ENCODE data around the gene CHCHD1.

CHCHD1 gene

GRCh38 chr10:73771722-73772280, 10.0 kb upstream of the CHCHD1 start:
- H3K9me3 ChIP-seq (ENCODE audit: control insufficient read depth, low read length) = no peaks in the 10 kb centered on the region
- H3K4me1 ChIP-seq (ENCODE audit: control insufficient read depth, insufficient read depth, low read length) = peaks cover 39% of the 10 kb centered on the region
- peak; percentile 91 for DNase-seq (ENCODE audit: low read depth)
- peak overlapping the region; percentile 83 for H3K4me3 ChIP-seq (ENCODE audit: low read length)
- peaks cover 49% of the 10 kb centered on the region for H3K36me3 ChIP-seq (ENCODE audit: control insufficient read depth, insufficient read depth, low read length, severe bottlenecking)
- peak overlapping the region; percentile 91 for H3K9ac ChIP-seq (ENCODE audit: low read length)
- no peaks in the 10 kb centered on the region for H3K27me3 ChIP-seq (replicated peaks; ENCODE audit: control insufficient read depth, insufficient read depth, low read length)

- Histone ChIP-seq H3K9me3 (ENCODE audit: control insufficient read depth, low read length) (no peaks in the 10 kb centered on the region), H3K4me1 (ENCODE audit: control insufficient read depth, insufficient read depth, low read length) (peaks cover 39% of the 10 kb centered on the region), H3K27me3 (replicated peaks; ENCODE audit: control insufficient read depth, insufficient read depth, low read length) (no peaks in the 10 kb centered on the region), H3K9ac (ENCODE audit: low read length) (peak overlapping the region; percentile 91), H3K36me3 (ENCODE audit: control insufficient read depth, insufficient read depth, low read length, severe bottlenecking) (peaks cover 45% of the 10 kb centered on the region), H3K4me3 (ENCODE audit: low read length) (peak overlapping the region; percentile 83)
- peak; percentile 88 for DNase-seq (ENCODE audit: low read depth)
Measured at GRCh38 chr10:73772281-73773151, 9.3 kb upstream of the CHCHD1 start.

GRCh38 chr10:73773152-73773879, 8.5 kb upstream of the CHCHD1 start:
- Histone ChIP-seq H3K27me3 (replicated peaks; ENCODE audit: control insufficient read depth, insufficient read depth, low read length) (no peaks in the 10 kb centered on the region), H3K4me1 (ENCODE audit: control insufficient read depth, insufficient read depth, low read length) (peaks cover 43% of the 10 kb centered on the region), H3K36me3 (ENCODE audit: control insufficient read depth, insufficient read depth, low read length, severe bottlenecking) (peaks cover 38% of the 10 kb centered on the region), H3K9me3 (ENCODE audit: control insufficient read depth, low read length) (no peaks in the 10 kb centered on the region), H3K4me3 (ENCODE audit: low read length) (peak overlapping the region; percentile 83), H3K9ac (ENCODE audit: low read length) (peak overlapping the region; percentile 91)
- DNase-seq (ENCODE audit: low read depth) = peak; percentile 48

DNA sequence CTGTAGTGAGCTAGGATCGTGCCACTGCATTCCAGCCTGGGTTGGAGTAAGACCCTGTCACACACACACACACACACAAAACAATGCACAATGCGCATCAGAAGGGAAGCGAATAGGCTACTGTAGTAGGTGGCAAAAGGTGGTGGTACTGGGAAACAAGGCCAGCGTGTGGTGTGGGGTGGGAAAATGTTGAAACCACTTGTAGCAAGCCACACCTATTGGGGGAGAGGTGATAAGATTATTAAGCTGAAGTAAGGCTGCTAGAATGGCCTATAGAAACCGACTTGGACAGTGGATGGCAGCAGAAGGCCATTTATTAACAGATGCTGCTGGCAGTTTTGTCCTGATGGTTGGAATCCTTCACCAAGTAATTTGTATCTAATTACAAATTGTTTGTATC, 7.2 kb upstream of the CHCHD1 start:
- no peaks in the 10 kb centered on the region for H3K27me3 ChIP-seq (replicated peaks; ENCODE audit: control insufficient read depth, insufficient read depth, low read length)
- peak overlapping the region; percentile 10 for H3K9ac ChIP-seq (ENCODE audit: low read length)
- H3K36me3 ChIP-seq (ENCODE audit: control insufficient read depth, insufficient read depth, low read length, severe bottlenecking) = peaks cover 28% of the 10 kb centered on the region
- peaks cover 46% of the 10 kb centered on the region for H3K4me1 ChIP-seq (ENCODE audit: control insufficient read depth, insufficient read depth, low read length)
- no peaks in the 10 kb centered on the region for H3K9me3 ChIP-seq (ENCODE audit: control insufficient read depth, low read length)
- peak overlapping the region; percentile 63 for H3K4me3 ChIP-seq (ENCODE audit: low read length)
- peak; percentile 41 for DNase-seq (ENCODE audit: low read depth)

DNA sequence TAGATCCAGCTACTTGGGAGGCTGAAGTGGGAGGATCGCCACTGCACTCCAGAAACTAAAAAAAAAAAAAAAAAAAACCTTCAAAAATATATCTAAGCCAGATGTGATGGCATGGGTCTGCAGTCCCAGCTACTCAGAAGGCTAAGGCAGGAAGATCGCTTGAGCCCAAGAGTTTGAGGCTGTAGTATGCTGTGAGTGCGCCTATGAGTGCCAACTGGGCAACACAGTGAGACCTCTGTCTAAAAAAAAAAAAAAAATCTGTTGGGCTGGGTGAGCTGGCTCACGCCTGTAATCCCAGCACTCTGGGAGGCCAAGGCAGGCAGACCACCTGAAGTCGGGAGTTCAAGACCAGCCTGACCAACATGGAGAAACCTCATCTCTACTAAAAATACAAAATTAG, 2.8 kb upstream of the CHCHD1 start:
- no peaks in the 10 kb centered on the region for H3K27me3 ChIP-seq (replicated peaks; ENCODE audit: control insufficient read depth, insufficient read depth, low read length)
- H3K4me1 ChIP-seq (ENCODE audit: control insufficient read depth, insufficient read depth, low read length) = peaks cover 48% of the 10 kb centered on the region
- peaks cover 16% of the 10 kb centered on the region for H3K36me3 ChIP-seq (ENCODE audit: control insufficient read depth, insufficient read depth, low read length, severe bottlenecking)
- no peak for DNase-seq (ENCODE audit: low read depth)
- H3K9ac ChIP-seq (ENCODE audit: low read length) = no peak overlapping the region
- H3K9me3 ChIP-seq (ENCODE audit: control insufficient read depth, low read length) = no peaks in the 10 kb centered on the region
- H3K4me3 ChIP-seq (ENCODE audit: low read length) = no peak overlapping the region

- Histone ChIP-seq H3K9me3 (ENCODE audit: control insufficient read depth, low read length) (no peaks in the 10 kb centered on the region), H3K36me3 (ENCODE audit: control insufficient read depth, insufficient read depth, low read length, severe bottlenecking) (peaks cover 16% of the 10 kb centered on the region), H3K9ac (ENCODE audit: low read length) (no peak overlapping the region), H3K4me1 (ENCODE audit: control insufficient read depth, insufficient read depth, low read length) (peaks cover 43% of the 10 kb centered on the region), H3K4me3 (ENCODE audit: low read length) (no peak overlapping the region), H3K27me3 (replicated peaks; ENCODE audit: control insufficient read depth, insufficient read depth, low read length) (no peaks in the 10 kb centered on the region)
- no peak for DNase-seq (ENCODE audit: low read depth)
Measured at GRCh38 chr10:73779539-73780197, 2.2 kb upstream of the CHCHD1 start.

DNA sequence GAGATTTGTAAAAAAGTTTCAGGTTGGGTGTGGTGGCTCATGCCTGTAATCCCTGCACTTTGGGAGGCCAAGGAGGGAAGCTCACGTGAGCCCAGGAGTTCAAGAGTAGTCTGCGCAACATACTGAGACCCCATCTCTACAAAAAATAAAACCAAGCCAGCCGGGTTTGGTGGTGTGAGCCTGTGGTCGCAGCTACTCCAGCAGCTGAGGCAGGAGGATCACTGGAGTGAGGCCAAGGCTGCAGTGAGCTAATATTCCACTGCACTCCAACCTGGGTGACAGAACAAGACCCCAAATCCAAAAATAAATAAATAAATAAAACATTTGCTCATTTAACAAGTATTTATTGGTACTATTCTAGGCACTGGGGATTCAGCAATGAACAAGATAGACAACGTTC, 1.5 kb upstream of the CHCHD1 start:
- DNase-seq (ENCODE audit: low read depth) = no peak
- Histone ChIP-seq H3K27me3 (replicated peaks; ENCODE audit: control insufficient read depth, insufficient read depth, low read length) (no peaks in the 10 kb centered on the region), H3K9ac (ENCODE audit: low read length) (peak overlapping the region; percentile 96), H3K4me1 (ENCODE audit: control insufficient read depth, insufficient read depth, low read length) (peaks cover 40% of the 10 kb centered on the region), H3K9me3 (ENCODE audit: control insufficient read depth, low read length) (no peaks in the 10 kb centered on the region), H3K4me3 (ENCODE audit: low read length) (peak overlapping the region; percentile 97), H3K36me3 (ENCODE audit: control insufficient read depth, insufficient read depth, low read length, severe bottlenecking) (peaks cover 16% of the 10 kb centered on the region)

GRCh38 chr10:73780966-73781365, 882 bp upstream of the CHCHD1 start:
- no peaks in the 10 kb centered on the region for H3K9me3 ChIP-seq (ENCODE audit: control insufficient read depth, low read length)
- peaks cover 34% of the 10 kb centered on the region for H3K4me1 ChIP-seq (ENCODE audit: control insufficient read depth, insufficient read depth, low read length)
- peak; percentile 22 for DNase-seq (ENCODE audit: low read depth)
- no peaks in the 10 kb centered on the region for H3K27me3 ChIP-seq (replicated peaks; ENCODE audit: control insufficient read depth, insufficient read depth, low read length)
- peak overlapping the region; percentile 97 for H3K4me3 ChIP-seq (ENCODE audit: low read length)
- peak overlapping the region; percentile 96 for H3K9ac ChIP-seq (ENCODE audit: low read length)
- peaks cover 11% of the 10 kb centered on the region for H3K36me3 ChIP-seq (ENCODE audit: control insufficient read depth, insufficient read depth, low read length, severe bottlenecking)

DNA sequence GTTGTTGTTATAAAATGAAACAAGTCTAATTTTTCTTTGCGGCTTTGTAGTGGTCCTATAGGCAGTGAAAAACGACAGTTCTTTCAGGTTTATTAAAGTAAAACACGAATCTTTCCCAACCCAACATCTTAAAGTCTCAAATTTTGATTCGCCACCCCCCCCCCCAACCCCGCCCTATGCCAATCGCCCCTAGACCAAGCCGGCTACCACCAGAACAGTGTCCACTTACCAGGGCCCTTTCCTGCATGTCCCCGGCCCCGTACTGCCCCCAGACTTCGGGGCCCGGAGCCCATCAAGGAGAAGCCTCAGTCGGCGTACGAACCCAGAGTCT, 335 bp upstream of the CHCHD1 start:
- H3K9ac ChIP-seq (ENCODE audit: low read length) = peak overlapping the region; percentile 96
- H3K4me1 ChIP-seq (ENCODE audit: control insufficient read depth, insufficient read depth, low read length) = peaks cover 35% of the 10 kb centered on the region
- H3K27me3 ChIP-seq (replicated peaks; ENCODE audit: control insufficient read depth, insufficient read depth, low read length) = no peaks in the 10 kb centered on the region
- H3K4me3 ChIP-seq (ENCODE audit: low read length) = peak overlapping the region; percentile 97
- DNase-seq (ENCODE audit: low read depth) = no peak
- no peaks in the 10 kb centered on the region for H3K9me3 ChIP-seq (ENCODE audit: control insufficient read depth, low read length)
- H3K36me3 ChIP-seq (ENCODE audit: control insufficient read depth, insufficient read depth, low read length, severe bottlenecking) = peaks cover 11% of the 10 kb centered on the region

DNA sequence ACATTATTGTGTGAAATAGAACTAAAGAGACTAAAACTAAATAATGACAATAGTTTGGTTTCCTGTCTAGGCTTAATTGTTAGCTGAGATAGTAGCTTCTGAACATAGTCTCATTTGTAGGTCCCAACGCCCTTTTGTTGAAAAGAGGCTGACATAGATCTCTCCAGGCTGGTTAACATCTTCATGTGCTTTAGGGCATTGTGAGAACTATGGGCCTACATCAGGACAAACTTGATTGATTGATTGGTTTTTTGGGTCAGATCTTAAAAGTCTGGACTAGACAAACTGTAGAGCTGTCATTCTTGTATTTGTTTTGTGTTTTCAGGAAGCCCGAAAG, 869 bp downstream of the CHCHD1 start:
- Histone ChIP-seq H3K4me3 (ENCODE audit: low read length) (peak overlapping the region; percentile 97), H3K4me1 (ENCODE audit: control insufficient read depth, insufficient read depth, low read length) (peaks cover 44% of the 10 kb centered on the region), H3K9ac (ENCODE audit: low read length) (peak overlapping the region; percentile 96), H3K27me3 (replicated peaks; ENCODE audit: control insufficient read depth, insufficient read depth, low read length) (no peaks in the 10 kb centered on the region), H3K36me3 (ENCODE audit: control insufficient read depth, insufficient read depth, low read length, severe bottlenecking) (peaks cover 9% of the 10 kb centered on the region), H3K9me3 (ENCODE audit: control insufficient read depth, low read length) (no peaks in the 10 kb centered on the region)
- DNase-seq (ENCODE audit: low read depth) = no peak

GRCh38 chr10:73785211-73785720, 3.4 kb downstream of the CHCHD1 start, which contains the start of gene ZSWIM8:
ZSWIM8 (plus strand) TSS chr10:73785606; CDS start chr10:73785879, 273 bp downstream.
- Histone ChIP-seq H3K4me3 (ENCODE audit: low read length) (peak within 1 kb of the TSS; percentile 97), H3K27me3 (replicated peaks; ENCODE audit: control insufficient read depth, insufficient read depth, low read length) (no peaks in the 10 kb centered on the region), H3K4me1 (ENCODE audit: control insufficient read depth, insufficient read depth, low read length) (peaks cover 41% of the 10 kb centered on the region), H3K9me3 (ENCODE audit: control insufficient read depth, low read length) (no peaks in the 10 kb centered on the region), H3K9ac (ENCODE audit: low read length) (peak within 1 kb of the TSS; percentile 96), H3K36me3 (ENCODE audit: control insufficient read depth, insufficient read depth, low read length, severe bottlenecking) (peaks cover 14% of the 10 kb centered on the region)
- DNase-seq (ENCODE audit: low read depth) = peak; percentile 97

Measured in adipocyte (in vitro differentiated cells).